Uterus (tissue), 2 donors: ENCODE data around the gene MCTP2.

ENCODE experiments used
- POLR2A ChIP-seq, 2 donors: fragments of 450-650 bp; IDR thresholded peaks; one replicate each; pipeline ENCODE4 v1.6.1; 2016; ENCODE audit warnings: antibody characterized with exemption in 2 of 2, mild to moderate bottlenecking in 1 of 2, moderate library complexity in 1 of 2
- TF ChIP-seq, protein P1 (sequence below), 4 experiments: fragments of 200-600 bp in 2 of 4; fragments of 450-650 bp in 2 of 4; sonication (generic) in 2 of 4; IDR thresholded peaks; one replicate each; pipeline ENCODE4 v1.5.1; 2016 to 2019; ENCODE audit warnings: antibody characterized with exemption in 4 of 4, mild to moderate bottlenecking in 2 of 4, moderate library complexity in 1 of 4

- TF ChIP-seq, protein P1, sequence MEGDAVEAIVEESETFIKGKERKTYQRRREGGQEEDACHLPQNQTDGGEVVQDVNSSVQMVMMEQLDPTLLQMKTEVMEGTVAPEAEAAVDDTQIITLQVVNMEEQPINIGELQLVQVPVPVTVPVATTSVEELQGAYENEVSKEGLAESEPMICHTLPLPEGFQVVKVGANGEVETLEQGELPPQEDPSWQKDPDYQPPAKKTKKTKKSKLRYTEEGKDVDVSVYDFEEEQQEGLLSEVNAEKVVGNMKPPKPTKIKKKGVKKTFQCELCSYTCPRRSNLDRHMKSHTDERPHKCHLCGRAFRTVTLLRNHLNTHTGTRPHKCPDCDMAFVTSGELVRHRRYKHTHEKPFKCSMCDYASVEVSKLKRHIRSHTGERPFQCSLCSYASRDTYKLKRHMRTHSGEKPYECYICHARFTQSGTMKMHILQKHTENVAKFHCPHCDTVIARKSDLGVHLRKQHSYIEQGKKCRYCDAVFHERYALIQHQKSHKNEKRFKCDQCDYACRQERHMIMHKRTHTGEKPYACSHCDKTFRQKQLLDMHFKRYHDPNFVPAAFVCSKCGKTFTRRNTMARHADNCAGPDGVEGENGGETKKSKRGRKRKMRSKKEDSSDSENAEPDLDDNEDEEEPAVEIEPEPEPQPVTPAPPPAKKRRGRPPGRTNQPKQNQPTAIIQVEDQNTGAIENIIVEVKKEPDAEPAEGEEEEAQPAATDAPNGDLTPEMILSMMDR (IDR thresholded peaks at IDR 0.05): no peak
- no peak for TF ChIP-seq POLR2A (IDR thresholded peaks at IDR 0.05)
Measured at GRCh38 chr15:94470492-94470891, 239.1 kb downstream of the MCTP2 start.
